HG02588 (cell line): ENCODE data around the gene C14orf93.

Experiments used
- ATAC-seq: cut with Tn5 transposase; IDR thresholded peaks from one replicate; pipeline ENCODE4 v1.9.1; 2021; ENCODE audit warnings: mild to moderate bottlenecking, moderate library complexity; ENCODE audit not compliant: unreplicated experiment

C14orf93 gene

GRCh38 chr14:23009939-23010726 lies at the start of gene C14orf93:
Gene C14orf93 (minus strand): TSS chr14:23010143. CDS start chr14:22999023, 11,120 bp downstream.
- ATAC-seq: peak; percentile 42

- no peak for ATAC-seq
These were observed 48.9 kb upstream of the C14orf93 start for GRCh38 chr14:23058654-23059504.

GRCh38 chr14:23057757-23058653 lies 48.1 kb upstream of the C14orf93 start:
- peak; percentile 53 for ATAC-seq

GRCh38 chr14:23056956-23057756 lies 47.2 kb upstream of the C14orf93 start, which contains the start of gene CDH24:
Gene CDH24 (minus strand): TSS chr14:23057520. CDS start chr14:23055733, 1,787 bp downstream.
- ATAC-seq: peak; percentile 49

- ATAC-seq: peak; percentile 54
These were observed 46.4 kb upstream of the C14orf93 start for GRCh38 chr14:23056145-23056955.

- ATAC-seq: no peak
These were observed 45.7 kb upstream of the C14orf93 start for GRCh38 chr14:23055621-23056144.

- ATAC-seq: no peak
These were observed 45.2 kb upstream of the C14orf93 start for GRCh38 chr14:23055147-23055550.

GRCh38 chr14:23054000-23054811 lies 44.3 kb upstream of the C14orf93 start:
- no peak for ATAC-seq

- no peak for ATAC-seq
These were observed 43.5 kb upstream of the C14orf93 start for GRCh38 chr14:23053426-23053825.

GRCh38 chr14:23052671-23053070 lies 42.7 kb upstream of the C14orf93 start:
- no peak for ATAC-seq

GRCh38 chr14:23052182-23052623 lies 42.3 kb upstream of the C14orf93 start:
- ATAC-seq: no peak

- no peak for ATAC-seq
These were observed 41.5 kb upstream of the C14orf93 start for GRCh38 chr14:23051141-23052057.

- ATAC-seq: no peak
These were observed 39.1 kb upstream of the C14orf93 start for GRCh38 chr14:23049011-23049410.

GRCh38 chr14:23047751-23048693 lies 38.1 kb upstream of the C14orf93 start:
- ATAC-seq: no peak

GRCh38 chr14:23047034-23047634 lies 37.2 kb upstream of the C14orf93 start:
- ATAC-seq: no peak
